H1 (cell line): Measurements from ENCODE around the gene DTNB. TPM values are rescaled to one million over a fixed set of nuclear protein-coding genes. Genes with fewer than 3 reads are reported as not detected.

ENCODE experiments used
- ATF3 ChIP-seq: IDR thresholded peaks from 2 replicates; pipeline ENCODE4 v1.6.1; 2011; ENCODE audit warnings: low read depth, mild to moderate bottlenecking, low read length; ENCODE audit not compliant: insufficient read depth
- BACH1 ChIP-seq: IDR thresholded peaks from 2 replicates; pipeline ENCODE4 v1.6.1; 2012; ENCODE audit warnings: low read length, improper control_type of control experiment
- CHD7 ChIP-seq: fragments of 300-600 bp; sonication (generic); IDR thresholded peaks from 2 replicates; pipeline ENCODE4 v1.7.1; 2012; ENCODE audit warnings: low read length, moderate library complexity, mild to moderate bottlenecking, inconsistent platforms; ENCODE audit not compliant: insufficient replicate concordance
- KDM1A ChIP-seq: fragments of 200-600, 300-600 bp; sonication (generic); IDR thresholded peaks from 2 replicates; pipeline ENCODE4 v1.7.1; 2016; ENCODE audit warnings: mild to moderate bottlenecking, low read length, borderline replicate concordance
- PHF8 ChIP-seq: fragments of 200-600 bp; sonication (generic); conservative IDR thresholded peaks from 2 replicates; pipeline ENCODE4 v1.7.1; 2012; ENCODE audit warnings: low read depth, mild to moderate bottlenecking, inconsistent platforms, low read length, moderate library complexity
- RFX5 ChIP-seq: IDR thresholded peaks from 2 replicates; pipeline ENCODE4 v1.6.1; 2011; ENCODE audit warnings: low read depth, low read length, improper control_type of control experiment, borderline replicate concordance
- SIN3A ChIP-seq, 2 experiments: IDR thresholded peaks in 1 of 2; conservative IDR thresholded peaks in 1 of 2; 2 replicates each; pipeline ENCODE4 v1.6.1; 2011 to 2012; ENCODE audit warnings: low read length in 2 of 2, improper control_type of control experiment in 1 of 2, low read depth in 1 of 2, mild to moderate bottlenecking in 1 of 2
- SIRT6 ChIP-seq: IDR thresholded peaks from one replicate; pipeline ENCODE4 v1.7.1; 2012; ENCODE audit warnings: low read length, inconsistent platforms
- SP2 ChIP-seq: IDR thresholded peaks from 2 replicates; pipeline ENCODE4 v1.6.1; 2012; ENCODE audit warnings: mild to moderate bottlenecking, low read length, inconsistent platforms
- TAF1 ChIP-seq: IDR thresholded peaks from 2 replicates; pipeline ENCODE4 v1.6.1; 2011; ENCODE audit warnings: mild to moderate bottlenecking, low read depth, low read length
- polyA plus RNA-seq, 7 experiments: library from polyadenylated mRNA; depleted of rRNA in 3 of 7; stranded (reverse) in 5 of 7; unstranded in 2 of 7; fragments of >200 nt in 5 of 7; fragments of 200-250 nt in 2 of 7; gene quantifications; 1 replicate in 5 of 7; 2 replicates in 1 of 7; 4 replicates in 1 of 7; pipeline versions ENCODE4 v1.2.1 to v1.2.3, GENCODE V29; 2011 to 2013; ENCODE audit warnings: missing spikeins in 2 of 7, mixed read lengths in 2 of 7
- total RNA-seq: library from RNA; stranded (reverse); fragmentation: NEBNext Ultra II Directional; extraction: Animal tissue kit (Norgen Biotek cat#: 25700); gene quantifications from 2 replicates; pipeline ENCODE4 v1.2.1, GENCODE V29; 2021
- TF ChIP-seq, protein P1 (sequence below): IDR thresholded peaks from 2 replicates; pipeline ENCODE4 v1.6.1; 2012; ENCODE audit warnings: inconsistent platforms

DTNB gene
- total and polyA plus RNA-seq, 2 of the 8 experiments (the other 6 are each of a cell fraction or from before 2014, with no cell fraction given) = 39.6 to 49.5 TPM

DNA sequence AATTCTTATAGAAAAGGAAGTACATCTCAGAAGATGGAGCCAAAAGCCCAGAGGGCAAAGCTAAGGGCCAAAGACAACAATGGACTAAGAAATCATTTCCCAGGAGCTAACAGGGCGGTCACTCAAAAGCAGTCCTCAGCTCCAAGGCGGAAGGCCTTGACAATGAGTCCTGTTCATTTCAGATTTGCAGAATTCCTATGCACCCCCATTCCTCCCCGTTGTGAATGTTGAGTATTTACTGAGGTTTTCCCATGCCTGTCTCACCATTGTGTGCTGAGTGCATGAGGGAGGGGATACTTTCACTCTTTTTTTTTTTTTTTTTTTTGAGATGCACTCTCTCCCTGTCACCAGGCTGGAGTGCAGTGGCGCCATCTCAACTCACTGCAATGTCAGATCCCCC, 18.8 kb upstream of the DTNB start (continued):
- TF ChIP-seq CHD7 = no peak
- no peak for TF ChIP-seq KDM1A
- no peak for TF ChIP-seq PHF8
- no peak for TF ChIP-seq SIN3A (conservative IDR thresholded peaks at IDR 0.05 in 1 of 2, IDR thresholded peaks at IDR 0.05 in 1 of 2; ENCODE audit: low read depth in 1 of 2, low read length in 2 of 2)
- TF ChIP-seq BACH1 = no peak
- no peak for TF ChIP-seq SIRT6
- TF ChIP-seq, protein P1, sequence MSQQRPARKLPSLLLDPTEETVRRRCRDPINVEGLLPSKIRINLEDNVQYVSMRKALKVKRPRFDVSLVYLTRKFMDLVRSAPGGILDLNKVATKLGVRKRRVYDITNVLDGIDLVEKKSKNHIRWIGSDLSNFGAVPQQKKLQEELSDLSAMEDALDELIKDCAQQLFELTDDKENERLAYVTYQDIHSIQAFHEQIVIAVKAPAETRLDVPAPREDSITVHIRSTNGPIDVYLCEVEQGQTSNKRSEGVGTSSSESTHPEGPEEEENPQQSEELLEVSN = no peak
- no peak for TF ChIP-seq SP2
- no peak for TF ChIP-seq ATF3
- no peak for TF ChIP-seq TAF1
- TF ChIP-seq RFX5 = no peak
